ENCODE results near the gene NSFL1C.

DNA sequence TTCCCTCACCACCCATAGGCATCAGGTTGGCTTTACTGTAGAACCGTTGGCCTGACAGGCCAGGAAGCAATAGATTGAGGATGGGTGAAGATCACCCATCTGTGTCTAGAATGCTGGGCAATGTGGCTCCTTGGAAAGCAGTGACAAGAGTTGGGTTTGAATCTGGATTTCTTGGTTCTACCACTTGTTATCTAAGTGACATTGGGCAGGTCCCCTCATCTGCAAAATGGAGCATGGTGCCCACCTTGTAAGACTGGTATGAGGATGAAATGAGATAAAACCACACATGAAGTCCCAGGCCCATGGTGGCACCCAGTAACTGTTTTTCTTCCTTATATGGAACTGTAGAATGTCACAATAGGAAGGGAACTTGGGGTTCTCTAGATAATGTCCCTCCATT lies 47.2 kb upstream of the NSFL1C start:
- TF ChIP-seq CTCF (IDR thresholded peaks at IDR 0.05): no peak
- no peak for TF ChIP-seq POLR2AphosphoS5 (IDR thresholded peaks at IDR 0.05)

All from upper lobe of left lung (tissue), 4 donors.